Activated CD4-positive, alpha-beta T cell treated with anti-CD3 and anti-CD28 coated beads for 1 hour (primary cell): ENCODE measurements around the gene ASCC3.

Experiments used
- DNase-seq: peaks from one replicate; pipeline ENCODE4 v3.0.0-alpha.2; 2020

ASCC3 gene

DNA sequence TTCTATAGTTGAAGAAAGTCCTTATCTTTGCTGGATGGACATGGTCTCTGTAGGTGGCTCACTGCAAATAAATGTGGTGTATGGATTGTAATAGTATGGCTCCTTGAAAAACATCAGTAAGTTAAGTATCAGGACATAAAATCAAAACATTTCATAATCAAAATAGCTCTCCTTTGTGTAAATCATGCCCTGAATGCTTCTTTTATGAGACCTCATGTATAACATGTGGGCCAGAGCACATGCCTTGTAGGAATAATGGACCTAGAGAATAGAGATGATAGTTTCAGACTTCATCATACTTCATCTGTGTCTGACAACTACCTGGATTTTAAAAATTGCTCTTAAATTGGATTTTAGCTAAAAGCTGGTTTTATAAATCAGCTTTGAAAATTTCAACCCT is 159.9 kb downstream of the ASCC3 start:
- DNase-seq: no peak

- no peak for DNase-seq
Observed at GRCh38 chr6:100719883-100720682, 161.0 kb downstream of the ASCC3 start.

DNA sequence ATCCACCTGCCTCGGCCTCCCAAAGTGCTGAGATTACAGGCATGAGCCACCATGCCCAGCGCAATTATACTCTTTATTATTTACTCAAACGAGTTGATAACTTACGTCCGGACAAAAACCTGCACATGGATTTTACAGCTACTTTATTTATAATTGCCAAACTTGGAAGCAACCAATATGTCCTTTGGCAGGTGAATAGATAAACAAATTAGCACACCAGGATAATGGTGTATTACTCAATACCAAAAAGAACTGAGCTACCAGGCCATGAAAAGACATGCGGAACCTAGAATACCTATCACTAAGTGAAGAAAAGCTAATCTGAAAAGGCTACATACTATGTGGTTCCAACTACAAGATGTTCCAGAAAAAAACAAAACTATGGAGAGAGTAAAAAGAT is 168.1 kb downstream of the ASCC3 start:
- no peak for DNase-seq

DNA sequence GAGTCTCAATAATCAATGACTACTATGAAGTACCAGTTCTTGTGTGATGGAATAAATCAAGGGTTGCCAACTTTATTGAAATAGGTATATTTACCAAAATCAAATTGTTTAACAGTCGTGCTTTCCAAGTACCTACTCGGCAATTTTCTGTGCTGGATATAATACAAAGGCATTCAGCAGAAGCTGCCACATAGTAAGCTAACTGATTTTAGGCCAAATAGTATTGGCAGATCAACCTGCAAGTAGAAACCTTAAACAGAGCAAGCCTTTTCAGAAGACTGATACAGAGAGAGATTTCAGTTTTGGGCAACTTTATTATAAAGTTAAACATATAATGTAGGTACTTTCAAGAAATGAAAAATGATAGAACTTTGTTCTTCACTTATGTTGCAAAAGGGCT is 174.6 kb downstream of the ASCC3 start:
- DNase-seq: no peak

DNA sequence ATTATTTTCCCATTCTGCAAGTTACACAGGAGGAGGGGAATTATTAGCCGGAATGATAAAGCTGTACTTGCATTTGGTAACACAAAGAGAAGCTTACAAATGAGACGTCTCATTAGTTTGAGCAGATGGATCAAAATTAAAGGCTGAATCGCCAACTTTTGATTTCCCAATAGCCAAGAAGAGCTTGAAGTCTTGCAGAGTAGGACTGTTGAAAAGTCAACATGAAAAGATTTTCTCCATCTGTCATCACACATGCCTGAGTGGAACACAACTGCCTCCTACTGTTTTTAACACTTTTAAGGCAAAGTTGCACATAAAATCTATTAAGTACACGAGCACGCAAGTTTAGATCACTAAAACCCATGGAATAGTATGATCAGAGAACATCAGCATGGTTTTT is 176.2 kb downstream of the ASCC3 start:
- no peak for DNase-seq

DNA sequence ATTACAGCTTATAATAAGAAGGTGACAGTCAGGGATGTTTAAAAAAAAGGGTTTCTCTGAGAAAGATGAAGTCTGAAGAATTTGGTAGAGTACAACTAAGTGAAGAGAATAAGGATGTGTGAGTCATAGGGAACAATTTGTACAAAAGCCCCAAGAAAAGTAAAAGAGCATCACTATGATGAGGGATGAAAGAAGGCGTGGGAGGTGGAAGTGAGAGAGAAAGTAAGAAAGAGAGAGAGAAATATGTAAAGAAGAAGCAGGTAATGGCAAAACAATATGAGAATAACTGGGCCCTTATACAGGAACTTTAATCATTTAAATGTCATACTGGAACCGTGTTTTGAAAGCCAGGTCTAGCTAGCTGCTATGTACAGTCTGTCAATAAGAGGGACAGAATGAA is 179.4 kb downstream of the ASCC3 start:
- DNase-seq: no peak

GRCh38 chr6:100700009-100700408 is 181.1 kb downstream of the ASCC3 start:
- DNase-seq: no peak

DNA sequence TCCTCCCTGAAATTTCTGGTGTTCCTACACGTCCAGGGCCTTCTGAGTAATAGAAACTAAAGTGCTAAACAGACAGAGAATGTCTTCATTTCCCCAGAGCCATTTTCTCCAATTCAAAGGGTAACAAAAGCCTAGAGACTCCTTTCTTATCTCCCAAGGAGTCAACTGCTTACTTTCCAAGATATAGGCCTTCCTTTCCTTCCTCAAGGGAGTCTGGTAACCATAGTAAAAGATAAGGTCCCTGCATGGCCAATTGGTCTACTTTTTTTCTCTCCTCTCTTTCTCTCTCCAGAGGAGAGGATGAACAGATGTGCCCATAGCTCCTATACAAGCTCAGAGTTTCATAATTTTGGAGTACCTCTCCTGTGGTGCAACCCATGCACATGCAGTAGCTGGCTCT is 185.7 kb downstream of the ASCC3 start:
- no peak for DNase-seq

- DNase-seq: no peak
Observed at GRCh38 chr6:100693249-100693927, 187.7 kb downstream of the ASCC3 start.

GRCh38 chr6:100691972-100692371 is 189.2 kb downstream of the ASCC3 start:
- no peak for DNase-seq

- DNase-seq: no peak
Observed at GRCh38 chr6:100686216-100686615, 194.9 kb downstream of the ASCC3 start.

- DNase-seq: no peak
Observed at GRCh38 chr6:100685747-100686146, 195.4 kb downstream of the ASCC3 start.

GRCh38 chr6:100680163-100680562 is 201.0 kb downstream of the ASCC3 start:
- no peak for DNase-seq

DNA sequence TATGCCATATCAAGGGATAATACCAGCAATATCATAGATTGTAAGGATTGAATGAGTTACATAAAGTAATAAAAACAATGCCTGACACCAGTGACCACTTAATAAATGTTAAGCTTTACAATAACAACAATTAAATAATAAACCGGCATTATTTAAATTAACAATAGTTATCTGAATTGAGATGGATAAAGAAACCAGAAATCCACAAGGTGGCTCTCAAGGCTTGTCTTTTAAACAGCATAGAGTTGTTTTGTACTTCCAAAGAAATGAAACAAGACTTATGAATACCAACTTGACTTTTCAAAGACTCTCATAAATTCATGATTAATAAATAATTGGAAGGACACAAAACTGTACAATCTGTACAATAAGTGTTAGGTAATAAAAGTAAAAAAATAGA is 203.1 kb downstream of the ASCC3 start:
- no peak for DNase-seq

GRCh38 chr6:100677240-100677639 is 203.9 kb downstream of the ASCC3 start:
- DNase-seq: no peak

DNA sequence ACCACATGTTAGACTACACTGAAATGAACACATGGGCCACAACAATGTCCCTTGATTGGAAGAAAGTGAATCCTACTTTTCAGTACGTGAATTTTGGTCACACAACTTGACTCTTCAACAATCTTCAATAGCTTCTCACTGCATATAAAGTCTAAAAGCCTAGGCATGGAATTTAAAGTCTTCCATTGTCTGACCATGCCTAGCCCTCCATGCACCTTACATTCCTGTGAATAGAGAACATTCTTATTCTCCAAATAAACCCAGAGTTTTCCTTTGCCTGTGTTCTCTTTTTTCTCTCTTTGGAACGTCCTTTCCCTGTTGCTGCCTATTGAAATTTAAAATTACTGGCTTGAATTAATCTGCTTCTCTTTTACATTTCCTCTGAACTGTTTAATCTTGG is 207.5 kb downstream of the ASCC3 start:
- no peak for DNase-seq

- DNase-seq: no peak
Observed at GRCh38 chr6:100671740-100672139, 209.4 kb downstream of the ASCC3 start.

DNA sequence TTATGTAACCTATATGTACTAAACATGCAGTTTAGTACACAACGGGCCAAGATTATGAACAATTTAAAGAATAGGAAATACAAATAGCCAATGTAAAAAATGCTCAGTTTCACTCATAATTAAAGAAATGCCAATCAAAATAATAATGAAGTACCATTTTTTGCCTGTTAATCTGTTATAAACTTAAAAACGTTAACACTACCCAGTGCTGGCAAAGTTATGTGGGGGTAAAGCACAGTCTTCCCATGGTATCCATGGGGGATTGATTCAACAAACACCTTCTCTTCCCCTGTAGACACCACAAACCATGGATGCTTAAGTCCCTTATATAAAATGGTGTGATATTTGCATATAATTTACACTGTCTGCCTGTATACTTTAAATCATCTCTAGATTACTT is 211.1 kb downstream of the ASCC3 start:
- DNase-seq: no peak

DNA sequence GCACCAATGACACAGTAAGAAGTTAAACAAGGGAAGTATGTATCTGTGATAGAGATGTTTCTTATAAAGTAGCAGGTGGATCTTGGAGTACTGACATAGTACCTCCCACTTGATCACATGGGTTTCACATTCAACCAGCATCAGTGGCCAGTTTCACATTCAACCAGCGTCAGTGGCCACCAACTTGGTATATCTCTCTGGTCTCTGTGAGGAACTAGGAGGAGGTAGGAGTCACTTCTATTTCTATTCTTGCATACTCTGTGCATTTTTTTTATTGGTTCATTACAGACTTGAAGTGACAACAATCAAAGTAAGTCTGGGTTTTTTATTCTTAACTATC is 216.1 kb downstream of the ASCC3 start:
- no peak for DNase-seq

GRCh38 chr6:100664274-100665040 is 216.7 kb downstream of the ASCC3 start:
- DNase-seq: no peak

GRCh38 chr6:100663219-100663863 is 217.8 kb downstream of the ASCC3 start:
- no peak for DNase-seq

DNA sequence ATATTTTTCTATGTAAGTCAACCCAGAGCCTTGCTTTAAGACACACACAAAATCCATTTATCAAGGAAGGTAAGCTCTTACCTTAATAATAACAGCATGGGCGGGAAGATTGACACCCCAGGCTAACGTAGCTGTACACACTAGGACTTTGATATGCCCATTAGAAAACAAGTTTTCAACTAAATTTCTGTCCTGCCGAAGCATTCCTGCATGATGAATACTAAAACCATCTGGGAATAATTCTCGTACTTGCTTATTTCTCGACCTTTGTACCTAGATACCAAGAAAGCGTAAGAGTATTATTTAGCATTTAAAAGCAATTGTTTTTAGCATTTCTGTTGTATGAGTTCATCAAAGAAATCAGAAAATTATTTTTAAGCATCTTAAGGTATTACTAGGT is 218.9 kb downstream of the ASCC3 start:
- DNase-seq: no peak

DNA sequence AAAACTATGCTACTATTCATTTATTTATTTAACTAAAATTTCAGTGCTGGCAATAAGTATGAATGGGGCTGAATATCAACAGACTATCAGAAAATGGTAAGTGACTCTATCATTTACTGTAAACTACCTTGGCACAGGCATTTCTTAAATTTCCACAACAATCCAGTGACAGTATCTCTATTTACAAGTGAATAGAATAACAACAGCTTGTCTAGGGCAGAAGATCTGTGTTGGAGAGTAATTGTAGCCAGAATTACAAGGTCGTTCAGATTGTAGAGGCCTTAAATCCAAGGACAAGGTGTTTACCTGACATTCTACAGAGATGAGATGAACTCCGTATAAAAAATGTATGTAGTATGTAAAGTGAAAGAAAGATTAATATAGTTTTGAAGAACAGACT is 222.6 kb downstream of the ASCC3 start:
- no peak for DNase-seq
